ENCODE results near the gene SMOC2.
"Not testable (repeated sequence)": the region's sequence is repeated elsewhere in the genome, so short reads cannot be mapped to it uniquely, and the experiment has no call there.

The SMOC2 gene

GRCh38 chr6:168692193-168692914 lies 251.4 kb downstream of the SMOC2 start:
- DNase-seq: no peak

DNA sequence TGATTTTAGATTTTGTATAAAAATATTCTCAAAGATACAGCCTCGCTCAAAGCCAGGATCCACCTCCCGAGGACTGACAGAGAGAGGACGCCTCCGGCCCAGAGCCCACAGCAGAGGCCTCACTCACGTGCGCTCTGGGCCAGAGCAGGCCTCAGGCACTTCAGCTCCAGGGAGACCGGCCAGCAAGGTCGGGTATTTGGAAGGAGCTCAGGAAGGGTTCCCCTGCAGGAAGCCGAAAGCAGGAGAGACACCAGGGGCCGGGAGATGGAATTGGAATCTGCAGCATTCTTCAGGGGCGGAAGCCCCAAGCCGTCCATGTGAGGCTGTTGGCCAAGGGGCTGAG lies 251.9 kb downstream of the SMOC2 start:
- not testable (repeated sequence) for DNase-seq

- not testable (repeated sequence) for DNase-seq
Measured at GRCh38 chr6:168694797-168695196, 253.8 kb downstream of the SMOC2 start.

DNA sequence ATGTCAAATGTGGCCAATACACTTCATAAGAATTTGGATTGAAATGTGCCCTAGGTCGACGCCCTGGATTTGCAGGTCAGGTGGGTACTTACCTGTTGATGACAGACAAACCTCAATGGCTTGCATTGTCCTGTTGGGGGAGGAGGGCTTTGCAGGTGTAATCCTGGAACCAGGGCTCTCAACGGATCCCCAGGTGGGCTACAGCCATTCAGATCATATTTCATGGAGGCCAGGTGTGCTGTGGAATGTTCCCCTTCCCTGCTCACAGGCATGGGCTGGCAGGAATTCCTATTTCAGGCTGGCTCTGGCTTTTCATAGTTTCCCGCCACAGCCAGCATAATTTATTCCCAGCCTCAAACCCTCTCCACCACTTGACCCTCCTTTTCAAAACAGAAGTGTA lies 254.7 kb downstream of the SMOC2 start:
- no peak for DNase-seq

DNA sequence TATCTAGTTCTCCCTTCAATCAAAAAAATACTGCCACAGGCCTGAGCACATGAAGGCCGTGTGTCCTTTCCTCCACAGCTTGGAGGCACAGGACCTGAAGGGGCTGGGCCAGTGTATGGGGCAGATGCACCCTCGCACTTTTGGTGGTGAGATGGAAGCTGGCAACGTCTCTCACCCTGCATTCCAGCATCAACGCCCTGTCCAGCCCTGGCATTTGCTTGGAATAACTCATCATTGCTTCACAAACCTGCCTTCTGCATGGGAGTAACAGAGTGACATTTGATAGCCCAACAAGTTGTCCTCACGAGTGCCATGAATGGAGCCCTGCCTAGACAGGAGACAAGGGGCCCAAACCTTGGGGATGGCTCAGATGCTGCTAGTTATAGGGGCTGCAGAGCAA lies 257.9 kb downstream of the SMOC2 start:
- DNase-seq: no peak

DNA sequence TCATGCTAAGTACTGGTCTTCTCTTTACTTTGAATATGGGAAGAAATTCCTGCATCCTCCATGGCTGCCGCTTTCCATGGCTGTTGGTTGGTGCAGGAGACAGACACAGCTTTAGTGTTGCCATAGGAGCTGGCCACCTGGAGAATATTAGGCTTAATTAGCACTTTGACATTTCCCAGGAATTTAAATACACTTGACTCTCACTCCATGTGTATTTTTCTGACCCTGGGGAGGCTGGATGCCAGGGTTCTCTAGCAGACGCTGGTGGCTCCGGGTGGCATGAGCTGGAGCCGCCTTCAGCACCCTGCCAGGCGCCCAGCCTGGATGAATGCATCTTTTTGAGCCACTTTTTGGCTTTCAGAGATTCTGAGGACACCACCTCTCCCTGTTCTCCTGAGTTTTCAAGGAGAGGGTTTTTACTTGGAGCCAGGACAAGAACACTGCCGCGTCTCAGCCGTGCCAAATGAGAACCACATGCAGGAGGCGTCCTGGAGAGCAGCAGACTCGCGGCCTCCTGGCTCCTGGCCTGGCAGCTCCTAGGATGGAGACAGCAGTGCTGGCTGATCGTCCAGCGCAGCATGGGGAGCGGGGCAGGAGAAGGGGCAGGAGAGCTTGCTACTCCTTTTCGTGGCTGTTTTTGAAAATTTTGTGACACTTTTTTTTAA lies 258.8 kb downstream of the SMOC2 start:
- no peak for DNase-seq

- no peak for DNase-seq
Measured at GRCh38 chr6:168700880-168701279, 259.9 kb downstream of the SMOC2 start.

DNA sequence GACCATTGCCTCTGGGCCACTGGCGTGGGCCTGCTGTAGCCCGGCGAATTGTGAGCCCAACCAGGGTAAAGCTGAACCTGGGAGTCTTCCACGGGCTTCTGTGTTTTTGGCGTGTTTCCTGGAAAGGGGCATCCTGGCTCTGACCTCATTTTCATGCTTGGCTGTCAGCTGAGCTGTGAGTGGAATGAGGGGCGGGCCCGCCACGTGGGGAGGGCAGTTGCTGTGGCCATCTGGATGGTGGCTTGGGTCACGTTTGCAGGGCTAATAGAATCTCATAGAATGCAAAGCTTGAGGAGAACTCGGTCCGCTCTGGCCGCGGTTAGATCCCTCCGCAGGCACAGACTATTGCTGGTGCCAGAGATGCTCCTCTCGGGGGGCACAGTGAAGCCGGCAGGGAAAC lies 263.0 kb downstream of the SMOC2 start:
- DNase-seq: no peak

- no peak for DNase-seq
Measured at GRCh38 chr6:168704678-168705077, 263.7 kb downstream of the SMOC2 start.

DNA sequence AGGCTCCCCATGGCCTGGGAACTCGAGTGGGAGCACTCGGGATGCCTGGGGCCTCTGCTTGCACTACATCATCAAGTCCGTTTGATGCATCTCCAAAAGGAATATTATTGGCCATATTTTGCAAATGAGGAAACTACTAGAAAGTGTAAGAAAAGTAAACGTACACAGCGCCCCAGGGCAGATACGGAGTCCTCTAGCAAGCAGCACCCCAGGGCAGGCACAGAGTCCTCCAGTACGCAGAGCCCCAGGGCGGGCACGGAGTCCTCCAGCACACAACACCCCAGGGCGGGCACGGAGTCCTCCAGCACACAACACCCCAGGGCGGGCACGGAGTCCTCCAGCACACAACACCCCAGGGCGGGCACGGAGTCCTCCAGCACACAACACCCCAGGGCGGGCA lies 264.3 kb downstream of the SMOC2 start:
- not testable (repeated sequence) for DNase-seq

DNA sequence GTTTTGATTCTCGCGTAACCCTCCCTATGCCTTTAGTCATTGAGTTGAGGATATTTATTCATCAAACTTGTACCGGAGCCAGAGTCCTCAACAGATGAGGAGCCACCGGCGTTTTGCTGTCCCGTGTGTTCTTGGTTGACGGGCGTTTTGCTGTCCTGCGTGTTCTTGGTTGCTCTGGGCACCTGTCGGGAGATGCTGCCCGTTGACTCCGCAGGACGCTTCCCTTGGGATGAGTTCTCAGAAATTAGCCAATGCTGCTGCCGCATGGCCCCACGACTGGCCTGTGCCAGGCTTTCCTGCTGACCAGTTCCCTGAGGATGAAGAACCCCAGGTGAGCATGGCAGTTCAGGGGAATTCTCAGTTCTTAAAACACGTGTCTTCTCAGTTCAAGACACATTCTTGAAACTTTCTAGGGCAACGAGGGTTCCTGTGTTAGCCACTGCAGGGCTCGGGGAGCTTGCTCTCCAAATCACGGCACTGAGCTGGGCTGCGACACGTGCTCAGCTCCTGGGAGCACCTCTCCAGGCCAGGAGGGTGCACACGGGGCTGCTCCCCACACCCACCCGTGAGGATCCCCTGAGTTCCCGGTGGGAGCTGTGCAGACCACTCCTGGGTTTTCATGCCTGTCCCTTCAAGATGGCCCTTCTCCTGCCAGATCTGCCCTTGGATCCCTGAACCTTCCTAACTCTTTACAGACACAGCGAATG lies 265.6 kb downstream of the SMOC2 start:
- DNase-seq: no peak

DNA sequence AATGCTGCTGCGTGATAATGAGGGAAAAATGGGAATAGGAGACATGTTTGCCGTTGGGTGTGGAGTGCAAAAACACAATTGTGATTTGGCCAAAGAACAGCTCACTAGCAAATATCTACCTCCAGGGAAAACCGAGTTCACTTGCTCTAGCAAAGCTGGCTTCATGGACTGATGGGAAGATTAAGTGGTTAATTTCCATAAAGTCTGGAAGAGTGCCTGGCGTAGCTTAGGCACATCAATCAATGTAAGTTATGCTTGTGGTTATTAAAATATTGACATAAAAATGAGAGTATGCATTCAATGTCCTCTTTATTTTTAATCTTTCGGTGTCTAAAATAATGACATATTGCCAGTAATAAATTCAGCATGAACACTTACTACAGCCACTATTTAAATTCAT lies 267.5 kb downstream of the SMOC2 start:
- DNase-seq: no peak

DNA sequence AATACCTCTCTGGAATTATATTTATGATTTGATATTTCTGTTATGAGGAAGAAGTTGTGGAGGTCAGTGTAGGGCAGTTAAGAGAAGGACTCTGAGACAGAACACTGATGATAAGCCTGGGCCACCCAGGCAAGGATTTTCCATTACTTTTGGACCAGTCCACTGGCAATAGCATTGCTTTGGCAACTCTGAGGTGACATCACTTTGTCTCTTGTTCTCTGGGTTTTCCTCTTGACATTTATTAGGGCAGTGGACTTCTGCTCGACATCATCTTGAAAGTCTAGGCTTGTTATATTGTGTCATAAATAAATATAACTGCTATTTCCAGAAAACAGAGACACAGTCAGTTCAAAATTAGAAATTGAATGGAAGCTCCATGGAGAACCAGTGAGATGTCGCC lies 268.0 kb downstream of the SMOC2 start:
- DNase-seq: no peak

DNA sequence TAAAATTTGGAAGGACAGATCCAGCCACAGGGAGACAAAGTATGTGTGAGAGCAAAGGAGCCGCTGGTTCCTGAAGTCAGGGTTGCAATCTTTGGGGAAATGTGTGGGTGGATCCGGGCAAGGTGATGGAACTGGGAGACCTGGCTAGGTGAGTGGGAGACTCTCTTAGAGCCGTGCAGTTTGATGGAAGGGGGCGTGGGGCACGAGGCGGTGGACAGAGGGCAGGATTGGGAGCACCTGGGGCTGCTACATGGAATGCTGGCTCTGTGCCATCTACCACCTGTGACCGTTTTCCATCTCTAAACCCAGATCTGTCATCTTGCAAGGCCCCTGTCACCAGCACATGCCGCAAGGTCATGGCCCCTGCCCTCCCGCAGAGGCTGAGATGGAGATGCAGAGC lies 268.4 kb downstream of the SMOC2 start:
- no peak for DNase-seq

- no peak for DNase-seq
Measured at GRCh38 chr6:168709991-168710390, 269.0 kb downstream of the SMOC2 start.

DNA sequence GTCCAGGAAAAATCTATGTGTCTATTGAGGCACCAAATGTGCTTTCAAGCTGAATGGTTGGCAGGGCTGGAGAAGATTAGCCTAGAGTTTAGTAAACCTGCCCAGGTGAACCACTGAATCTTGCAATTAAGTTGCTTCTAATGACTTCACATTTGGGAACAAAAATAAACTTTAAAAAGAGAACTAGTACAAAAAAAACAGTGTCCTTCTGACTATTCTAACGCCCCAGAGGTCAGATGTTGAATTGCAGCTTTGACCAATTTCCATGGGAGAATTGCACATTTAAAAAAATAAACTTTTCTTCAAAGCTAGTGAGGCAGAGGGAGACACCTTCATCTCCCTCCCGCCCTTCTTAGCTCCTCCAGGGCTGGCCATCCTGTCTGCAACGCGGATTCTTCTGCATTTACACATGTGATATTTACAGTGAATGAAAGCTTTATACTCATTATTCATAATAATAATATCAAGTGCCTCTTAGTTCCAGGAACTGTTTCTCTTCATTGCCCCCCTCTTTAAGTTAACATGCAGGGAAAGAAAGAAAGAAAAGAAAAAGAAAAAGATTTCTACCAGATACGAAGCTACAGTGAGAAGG lies 270.2 kb downstream of the SMOC2 start:
- no peak for DNase-seq

- DNase-seq: no peak
Measured at GRCh38 chr6:168711666-168712300, 270.8 kb downstream of the SMOC2 start.

DNA sequence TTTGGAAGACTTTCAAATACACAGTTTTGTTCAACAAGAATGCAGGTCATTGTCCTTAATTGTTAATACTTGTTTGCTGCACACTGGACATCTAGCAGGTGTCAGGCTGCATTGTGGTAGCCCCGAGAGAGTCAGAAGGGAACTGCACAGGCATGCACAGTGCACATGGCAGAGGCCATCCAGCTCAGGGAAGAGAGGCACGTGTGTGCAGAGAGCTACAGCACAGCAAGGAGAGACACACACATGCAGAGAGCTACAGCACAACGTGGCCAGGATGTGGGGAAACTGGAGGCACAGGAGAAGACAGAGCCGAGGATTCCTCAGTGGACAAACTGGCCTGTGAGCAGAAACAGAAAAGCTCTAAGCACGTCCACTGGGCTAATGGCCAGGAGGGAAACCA lies 272.0 kb downstream of the SMOC2 start:
- no peak for DNase-seq

- no peak for DNase-seq
Measured at GRCh38 chr6:168713839-168714238, 272.9 kb downstream of the SMOC2 start.

DNA sequence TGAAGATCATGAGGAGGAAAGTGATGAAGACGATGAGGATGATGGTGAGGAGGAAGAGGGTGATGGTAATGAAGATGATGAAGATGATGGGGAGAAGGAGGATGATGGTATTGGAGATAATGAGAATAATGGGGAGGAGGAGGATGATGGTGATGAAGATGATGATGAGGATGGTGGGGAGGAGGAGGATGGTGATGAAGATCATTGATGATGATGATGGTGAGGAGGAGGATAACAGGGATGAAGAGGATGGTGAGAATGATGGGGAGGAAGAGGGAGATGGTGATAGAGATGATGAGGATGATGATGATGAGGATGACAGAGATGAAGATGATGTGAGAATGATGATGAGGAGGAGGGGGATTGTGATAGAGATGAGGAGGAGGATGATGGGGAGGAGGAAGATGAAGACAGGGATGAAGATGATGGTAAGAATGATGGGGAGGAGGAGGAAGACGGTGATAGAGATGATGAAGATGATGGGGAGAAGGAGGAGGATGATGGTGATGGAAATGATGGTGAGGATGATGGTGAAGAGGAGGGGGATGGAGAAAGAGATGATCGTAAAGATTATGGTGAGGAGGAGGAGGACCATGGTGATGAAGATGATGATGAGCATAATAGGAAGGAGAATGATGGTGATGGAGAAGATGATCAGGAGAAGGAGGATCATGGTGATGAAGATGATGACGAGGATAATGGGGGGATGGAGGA lies 273.7 kb downstream of the SMOC2 start:
- no peak for DNase-seq

DNA sequence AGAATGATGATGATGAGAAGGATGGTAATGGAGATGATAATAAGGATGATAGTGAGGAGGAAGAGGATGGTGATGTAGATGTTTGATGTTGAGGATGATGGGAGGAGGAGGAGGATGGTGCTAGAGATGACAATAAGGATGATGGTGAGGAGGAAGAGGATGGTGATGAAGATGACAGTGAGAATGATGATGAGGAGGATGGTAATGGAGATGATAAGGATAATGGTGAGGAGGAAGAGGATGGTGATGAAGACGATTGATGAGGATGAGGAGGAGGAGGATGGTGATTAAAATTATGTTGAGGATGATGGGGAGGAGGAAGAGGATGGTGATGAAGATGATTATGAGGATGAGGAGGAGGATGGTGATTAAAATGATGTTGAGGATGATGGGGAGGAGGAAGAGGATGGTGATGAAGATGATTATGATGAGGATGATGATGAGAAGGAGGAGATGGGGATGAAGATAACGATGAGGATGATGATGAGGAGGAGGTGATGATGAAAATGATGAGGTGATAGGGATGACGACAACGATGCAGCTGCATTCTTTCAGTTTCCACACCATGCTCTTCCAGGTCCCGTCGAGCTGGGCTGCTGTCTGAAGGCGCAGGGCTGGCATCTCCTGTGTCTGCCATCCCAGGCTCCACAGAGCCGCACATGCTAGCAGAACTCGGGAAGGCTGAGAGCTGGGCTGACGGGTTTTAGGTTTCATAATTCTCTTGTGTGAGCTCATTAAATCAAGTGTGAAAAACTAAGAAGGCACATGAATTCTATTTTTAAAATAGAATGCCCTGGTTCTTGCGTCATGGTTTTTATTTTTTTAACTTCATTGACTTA lies 274.9 kb downstream of the SMOC2 start:
- DNase-seq: no peak

GRCh38 chr6:168716581-168716980 lies 275.6 kb downstream of the SMOC2 start:
- no peak for DNase-seq
